AG09309 (cell line): ENCODE measurements around the gene DAPK1.

Experiments used
- DNase-seq: peaks from one replicate; pipeline ENCODE4 v3.0.0-alpha.2; 2010; ENCODE audit warnings: low read depth
- H3K4me3 ChIP-seq: 2 replicates; pipeline ENCODE4 v1.5.1; 2011; ENCODE audit warnings: mild to moderate bottlenecking, low read depth, low read length, moderate library complexity; ENCODE audit not compliant: control insufficient read depth
- TF ChIP-seq, protein P1 (sequence below): IDR thresholded peaks from 2 replicates; pipeline ENCODE4 v1.5.1; 2011; ENCODE audit warnings: mild to moderate bottlenecking, low read depth, low read length, inconsistent platforms; ENCODE audit not compliant: insufficient read depth, control insufficient read depth; ENCODE audit errors: missing control alignments

DAPK1 gene

DNA sequence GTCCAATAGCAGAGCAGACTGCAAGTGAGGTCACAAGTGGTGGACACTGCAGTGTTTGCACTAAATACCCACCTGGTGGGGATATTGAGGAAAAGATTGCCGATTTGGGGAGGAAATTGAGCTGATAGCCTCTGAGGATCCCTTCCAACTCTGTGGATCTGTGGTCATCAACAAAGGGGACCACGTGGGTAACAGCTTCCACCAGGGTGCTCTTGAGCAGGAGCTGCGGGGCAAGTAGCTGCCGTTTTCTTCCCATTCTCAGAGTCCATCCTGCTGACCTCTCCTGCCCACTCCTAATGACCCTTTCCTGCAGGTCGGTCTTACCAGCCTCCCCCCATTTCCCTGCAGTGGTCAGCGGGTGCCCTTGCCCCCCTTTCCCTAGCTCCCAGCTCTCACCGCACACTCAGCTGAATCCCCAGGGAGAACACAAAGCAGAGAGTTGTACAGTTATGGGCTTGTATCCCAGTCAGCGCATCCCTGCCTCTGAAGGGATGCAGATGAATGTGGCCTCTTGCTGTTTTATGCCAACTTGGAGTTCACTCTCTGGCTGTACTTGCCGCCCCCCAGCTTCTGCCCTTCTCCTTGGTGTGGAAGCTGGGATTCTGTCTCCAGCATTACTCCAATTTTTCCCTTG lies 18.0 kb downstream of the DAPK1 start:
- DNase-seq, result no peak
- no peak overlapping the region for H3K4me3 ChIP-seq
- TF ChIP-seq, protein P1, sequence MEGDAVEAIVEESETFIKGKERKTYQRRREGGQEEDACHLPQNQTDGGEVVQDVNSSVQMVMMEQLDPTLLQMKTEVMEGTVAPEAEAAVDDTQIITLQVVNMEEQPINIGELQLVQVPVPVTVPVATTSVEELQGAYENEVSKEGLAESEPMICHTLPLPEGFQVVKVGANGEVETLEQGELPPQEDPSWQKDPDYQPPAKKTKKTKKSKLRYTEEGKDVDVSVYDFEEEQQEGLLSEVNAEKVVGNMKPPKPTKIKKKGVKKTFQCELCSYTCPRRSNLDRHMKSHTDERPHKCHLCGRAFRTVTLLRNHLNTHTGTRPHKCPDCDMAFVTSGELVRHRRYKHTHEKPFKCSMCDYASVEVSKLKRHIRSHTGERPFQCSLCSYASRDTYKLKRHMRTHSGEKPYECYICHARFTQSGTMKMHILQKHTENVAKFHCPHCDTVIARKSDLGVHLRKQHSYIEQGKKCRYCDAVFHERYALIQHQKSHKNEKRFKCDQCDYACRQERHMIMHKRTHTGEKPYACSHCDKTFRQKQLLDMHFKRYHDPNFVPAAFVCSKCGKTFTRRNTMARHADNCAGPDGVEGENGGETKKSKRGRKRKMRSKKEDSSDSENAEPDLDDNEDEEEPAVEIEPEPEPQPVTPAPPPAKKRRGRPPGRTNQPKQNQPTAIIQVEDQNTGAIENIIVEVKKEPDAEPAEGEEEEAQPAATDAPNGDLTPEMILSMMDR, result no peak

- no peak overlapping the region for H3K4me3 ChIP-seq
- TF ChIP-seq, protein P1, result no peak
- no peak for DNase-seq
Observed at GRCh38 chr9:87516222-87516925, 18.7 kb downstream of the DAPK1 start.

DNA sequence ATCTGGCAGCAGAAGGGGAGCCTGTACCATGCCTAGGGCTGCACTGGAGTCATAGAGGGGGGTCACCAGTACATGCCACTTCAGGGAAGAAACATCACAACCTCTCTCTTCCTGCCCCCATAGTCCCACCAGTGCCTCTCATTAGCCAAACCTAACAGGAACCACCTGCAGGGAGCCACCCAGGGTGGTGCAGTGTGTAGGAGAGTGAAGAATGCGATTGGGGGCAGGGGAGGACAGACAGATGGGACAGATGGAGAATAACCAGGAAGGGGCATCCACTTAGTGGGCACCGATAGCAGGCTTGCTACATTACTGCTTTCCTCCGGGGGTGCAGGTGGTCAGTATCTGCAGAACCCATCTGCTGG lies 19.2 kb downstream of the DAPK1 start:
- no peak for DNase-seq
- TF ChIP-seq, protein P1, result no peak
- no peak overlapping the region for H3K4me3 ChIP-seq

DNA sequence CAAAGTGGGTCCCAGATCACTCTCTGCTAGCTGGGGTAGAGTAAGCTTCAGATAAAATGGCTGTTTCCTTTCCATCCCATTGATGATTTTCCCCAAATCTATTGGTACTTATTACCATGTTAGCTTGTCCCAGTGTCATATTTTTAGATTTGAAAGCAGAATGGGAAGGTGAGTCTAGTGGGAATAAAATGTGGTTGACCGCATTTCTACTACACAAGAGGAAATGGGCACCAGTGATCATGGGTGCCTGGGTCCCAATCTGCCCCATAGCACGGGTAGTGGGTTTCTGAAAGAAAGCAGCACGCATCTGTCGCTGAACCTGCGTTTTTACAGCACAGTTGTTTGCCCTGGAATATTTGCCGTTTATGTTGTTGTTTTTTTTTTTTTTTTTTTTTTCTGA lies 20.1 kb downstream of the DAPK1 start:
- TF ChIP-seq, protein P1, result no peak
- no peak for DNase-seq
- H3K4me3 ChIP-seq, result no peak overlapping the region

DNA sequence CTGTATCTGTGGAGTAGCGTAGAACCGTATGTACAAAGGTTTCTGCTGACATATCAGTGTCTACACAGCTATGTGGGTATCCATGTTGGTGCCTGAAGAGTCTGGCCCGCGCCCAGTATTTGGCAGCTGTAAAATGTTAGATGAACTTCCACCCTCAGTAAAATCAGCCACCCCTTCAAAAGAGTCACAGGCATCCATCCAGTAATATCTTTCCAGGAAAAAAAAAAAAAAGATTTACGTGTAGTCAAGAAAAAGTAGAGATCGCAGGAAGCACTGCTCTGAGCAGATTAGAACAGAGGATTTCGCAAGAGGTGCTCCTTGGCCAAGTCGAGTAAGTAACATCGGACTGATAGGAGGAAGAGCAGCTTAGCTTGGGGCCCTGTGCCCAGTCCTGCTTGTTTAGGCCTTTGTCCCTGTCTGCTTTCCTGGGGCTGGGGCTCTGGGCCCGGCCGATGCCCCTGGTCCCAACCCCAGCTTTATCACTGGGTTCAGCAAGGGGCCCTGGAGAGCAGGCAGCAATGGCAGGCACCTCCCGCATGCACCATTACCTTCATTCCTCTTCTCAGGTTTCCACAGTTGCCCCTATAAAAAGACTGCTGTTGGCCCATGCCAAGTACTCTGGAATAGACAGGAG lies 21.2 kb downstream of the DAPK1 start:
- H3K4me3 ChIP-seq, result no peak overlapping the region
- DNase-seq, result no peak
- TF ChIP-seq, protein P1, result no peak

DNA sequence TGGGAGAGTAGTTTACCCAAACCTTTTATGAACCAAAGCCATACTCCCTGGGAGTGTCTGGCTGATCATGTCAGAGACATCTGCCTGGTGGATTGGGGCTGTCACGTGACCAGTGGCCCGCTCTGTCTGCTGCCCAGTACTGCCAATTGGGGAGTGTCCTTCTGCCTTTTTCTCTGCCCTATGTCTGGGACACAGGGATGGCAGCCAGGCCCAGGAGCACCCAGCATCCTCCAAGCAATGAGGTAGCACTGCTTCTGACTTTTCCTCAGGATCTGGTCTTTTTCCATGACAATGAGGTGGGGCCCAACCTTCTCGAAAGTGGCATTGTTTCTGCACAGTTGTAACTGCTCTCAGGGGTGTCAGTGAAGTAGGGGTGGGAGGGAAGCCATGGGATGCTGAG lies 21.8 kb downstream of the DAPK1 start:
- TF ChIP-seq, protein P1, result no peak
- H3K4me3 ChIP-seq, result no peak overlapping the region
- no peak for DNase-seq
